Neural cell (in vitro differentiated cells): Measurements from ENCODE around the gene POLDIP2. TPM values are rescaled to one million over a fixed set of nuclear protein-coding genes. Genes with fewer than 3 reads are reported as not detected.

Experiments
- H2AFZ ChIP-seq: fragments of 200-600, 300-800 bp; sonication (generic), shearing (Covaris generic); 2 replicates; pipeline ENCODE4 v1.6.0; 2014; ENCODE audit warnings: low read depth, mild to moderate bottlenecking, antibody characterized with exemption, low read length, moderate library complexity
- H3F3A ChIP-seq: fragments of 200-600 bp; shearing (Covaris generic); 2 replicates; pipeline ENCODE4 v1.6.1; 2016; ENCODE audit warnings: mild to moderate bottlenecking, moderate library complexity, mixed read lengths, antibody characterized with exemption, low read length; ENCODE audit not compliant: insufficient read depth, poor library complexity, severe bottlenecking
- H3K27ac ChIP-seq: fragments of 200-600, 300-800 bp; sonication (generic), shearing (Covaris generic); 2 replicates; pipeline ENCODE4 v1.5.1; 2014; ENCODE audit warnings: mild to moderate bottlenecking, low read length, moderate library complexity
- H3K27me3 ChIP-seq: fragments of 300-800, 200-600 bp; sonication (generic), shearing (Covaris generic); 2 replicates; pipeline ENCODE4 v1.6.0; 2014; ENCODE audit warnings: mild to moderate bottlenecking, low read depth, low read length, moderate library complexity; ENCODE audit not compliant: insufficient read depth
- H3K36me3 ChIP-seq: fragments of 300-800, 200-600 bp; sonication (generic), shearing (Covaris generic); 2 replicates; pipeline ENCODE4 v1.5.1; 2014; ENCODE audit warnings: mild to moderate bottlenecking, antibody characterized with exemption, low read length, moderate library complexity; ENCODE audit not compliant: insufficient read depth
- H3K4me2 ChIP-seq: fragments of 300-800, 200-600 bp; sonication (generic), shearing (Covaris generic); 2 replicates; pipeline ENCODE4 v1.6.0; 2014; ENCODE audit warnings: mild to moderate bottlenecking, low read length
- H3K4me3 ChIP-seq: fragments of 300-800, 200-600 bp; sonication (generic), shearing (Covaris generic); 2 replicates; pipeline ENCODE4 v1.5.1; 2014; ENCODE audit warnings: mild to moderate bottlenecking, low read length, moderate library complexity
- H3K79me2 ChIP-seq: fragments of 200-600 bp; shearing (Covaris generic); replicated peaks from 2 replicates; pipeline ENCODE4 v1.6.0; 2014; ENCODE audit warnings: mild to moderate bottlenecking, low read length, moderate library complexity; ENCODE audit not compliant: insufficient read depth
- H3K9ac ChIP-seq: fragments of 300-800, 200-600 bp; sonication (generic), shearing (Covaris generic); 2 replicates; pipeline ENCODE4 v1.6.1; 2016; ENCODE audit warnings: mild to moderate bottlenecking, low read length, mixed read lengths
- H3K9me2 ChIP-seq: fragments of 200-600 bp; shearing (Covaris generic); 2 replicates; pipeline ENCODE4 v1.6.1; 2016; ENCODE audit warnings: mild to moderate bottlenecking, low read length, mixed read lengths; ENCODE audit not compliant: insufficient read depth
- H3K9me3 ChIP-seq: fragments of 200-600, 300-800 bp; sonication (generic), shearing (Covaris generic); 2 replicates; pipeline ENCODE4 v1.6.1; 2016; ENCODE audit warnings: mild to moderate bottlenecking, mixed run types, low read length, moderate library complexity, mixed read lengths
- H4K20me1 ChIP-seq: fragments of 200-600 bp; shearing (Covaris generic); 2 replicates; pipeline ENCODE4 v1.6.1; 2016; ENCODE audit warnings: mild to moderate bottlenecking, mixed run types; ENCODE audit not compliant: insufficient read depth
- CTCF ChIP-seq: fragments of 450-650 bp; IDR thresholded peaks from 2 replicates; pipeline ENCODE4 v1.5.1; 2014; ENCODE audit warnings: antibody characterized with exemption, mild to moderate bottlenecking, moderate library complexity; ENCODE audit not compliant: poor library complexity, severe bottlenecking
- EP300 ChIP-seq: fragments of 450-650 bp; conservative IDR thresholded peaks from 2 replicates; pipeline ENCODE4 v1.6.1; 2014; ENCODE audit warnings: antibody characterized with exemption, mild to moderate bottlenecking, moderate library complexity; ENCODE audit not compliant: poor library complexity, severe bottlenecking
- EZH2 ChIP-seq: fragments of 200-600, 300-800 bp; shearing (Covaris generic), sonication (generic); IDR thresholded peaks from 2 replicates; pipeline ENCODE4 v1.6.1; 2014; ENCODE audit warnings: antibody characterized with exemption, low read length, borderline replicate concordance, mild to moderate bottlenecking; ENCODE audit not compliant: insufficient read depth, poor library complexity, severe bottlenecking
- MXI1 ChIP-seq: fragments of 450-650 bp; conservative IDR thresholded peaks from 2 replicates; pipeline ENCODE4 v1.6.1; 2014; ENCODE audit warnings: antibody characterized with exemption, mild to moderate bottlenecking; ENCODE audit not compliant: poor library complexity, severe bottlenecking
- POLR2AphosphoS5 ChIP-seq: IDR thresholded peaks from 2 replicates; pipeline ENCODE4 v1.6.1; 2012
- RAD21 ChIP-seq: fragments of 450-650 bp; conservative IDR thresholded peaks from 2 replicates; pipeline ENCODE4 v1.6.1; 2014; ENCODE audit warnings: antibody characterized with exemption, mild to moderate bottlenecking, moderate library complexity
- REST ChIP-seq: IDR thresholded peaks from 2 replicates; pipeline ENCODE4 v1.6.1; 2012; ENCODE audit warnings: borderline replicate concordance
- SMC3 ChIP-seq: fragments of 450-650 bp; conservative IDR thresholded peaks from 2 replicates; pipeline ENCODE4 v1.6.1; 2014; ENCODE audit warnings: antibody characterized with exemption, mild to moderate bottlenecking, moderate library complexity; ENCODE audit not compliant: poor library complexity
- TAF1 ChIP-seq: IDR thresholded peaks from 2 replicates; pipeline ENCODE4 v1.6.1; 2012; ENCODE audit warnings: low read depth
- polyA plus RNA-seq: library from polyadenylated mRNA; depleted of rRNA; stranded (reverse); fragments of >200 nt; gene quantifications from 2 replicates; pipeline ENCODE4 v1.2.3, GENCODE V29; 2014

The POLDIP2 gene
- polyA plus RNA-seq, 1 donor from 2014 or later: 75.4 TPM

DNA sequence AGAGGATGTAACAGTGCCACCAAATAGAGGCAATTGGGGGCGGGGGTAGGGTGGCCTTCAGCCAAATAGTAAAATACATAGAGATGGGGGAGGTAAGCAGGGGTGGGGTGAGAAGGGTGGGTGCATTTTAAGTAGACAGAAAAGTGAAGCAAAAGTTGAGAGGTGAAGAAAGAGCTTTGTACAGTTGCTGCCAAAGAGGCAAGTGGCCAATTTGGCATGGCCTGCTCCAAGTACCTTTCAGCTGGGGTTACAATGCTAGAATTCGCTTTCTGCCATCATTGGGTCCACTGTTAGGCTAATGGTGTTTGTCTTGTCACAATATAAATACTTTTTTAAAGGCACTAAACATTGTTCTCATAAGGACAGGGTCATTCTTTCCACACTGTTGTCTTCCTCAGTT lies 43.5 kb downstream of the POLDIP2 start:
- Histone ChIP-seq H3K9ac (no peak overlapping the region), H3K9me3 (no peaks in the 10 kb centered on the region), H3K4me2 (no peak overlapping the region), H3K27ac (no peak overlapping the region), H3K9me2 (no peaks in the 10 kb centered on the region), H3K79me2 (no peaks in the 10 kb centered on the region), H3K27me3 (no peaks in the 10 kb centered on the region), H3K36me3 (no peaks in the 10 kb centered on the region), H3K4me3 (no peak overlapping the region), H3F3A (no peaks in the 10 kb centered on the region), H2AFZ (no peak overlapping the region), H4K20me1 (no peaks in the 10 kb centered on the region)
- TF ChIP-seq TAF1 (no peak), REST (no peak), EP300 (no peak), MXI1 (no peak), EZH2 (no peak), POLR2AphosphoS5 (no peak), SMC3 (no peak), RAD21 (no peak), CTCF (no peak)

DNA sequence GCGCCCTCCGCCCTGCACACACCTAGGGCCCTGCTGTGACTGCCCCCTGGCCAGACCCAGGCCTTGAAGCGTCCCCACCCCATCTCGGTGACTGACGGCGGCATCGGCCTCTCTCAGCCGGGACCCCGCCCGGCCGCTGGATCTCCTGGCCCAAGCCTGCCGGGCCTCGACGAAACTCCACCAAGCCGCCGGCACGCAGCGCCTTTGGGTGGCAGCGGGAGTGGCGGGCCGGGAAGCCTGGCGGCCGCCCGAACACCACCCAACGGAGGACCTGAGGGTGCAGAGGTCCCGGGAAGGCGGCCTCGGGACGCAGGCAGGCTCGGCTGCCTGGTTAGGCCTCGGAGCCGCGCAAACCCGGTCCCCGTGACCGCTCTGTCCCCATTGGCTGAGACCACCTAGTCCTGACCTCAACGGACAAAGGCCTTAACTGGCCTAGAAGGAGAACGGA lies 50.3 kb downstream of the POLDIP2 start:
- no peak overlapping the region for H3K4me3 ChIP-seq
- H3K9me2 ChIP-seq: no peaks in the 10 kb centered on the region
- H4K20me1 ChIP-seq: no peaks in the 10 kb centered on the region
- H3K79me2 ChIP-seq: no peaks in the 10 kb centered on the region
- H3K9ac ChIP-seq: no peak overlapping the region
- no peak overlapping the region for H3K4me2 ChIP-seq
- H3K36me3 ChIP-seq: no peaks in the 10 kb centered on the region
- no peaks in the 10 kb centered on the region for H3K27me3 ChIP-seq
- TF ChIP-seq CTCF: no peak
- TF ChIP-seq POLR2AphosphoS5: no peak
- no peak for TF ChIP-seq EP300
- TF ChIP-seq SMC3: no peak
- no peak for TF ChIP-seq MXI1
- TF ChIP-seq RAD21: no peak
- no peak for TF ChIP-seq REST
- TF ChIP-seq EZH2: no peak
- H3K9me3 ChIP-seq: no peaks in the 10 kb centered on the region
- H2AFZ ChIP-seq: no peak overlapping the region
- H3F3A ChIP-seq: no peaks in the 10 kb centered on the region
- H3K27ac ChIP-seq: no peak overlapping the region
